ENCODE results near the gene OTOGL. TPM values are rescaled to one million over a fixed set of nuclear protein-coding genes. Genes with fewer than 3 reads are reported as not detected.
"Not testable (repeated sequence)": the region's sequence is repeated elsewhere in the genome, so short reads cannot be mapped to it uniquely, and the experiment has no call there.

OTOGL gene
- total RNA-seq, 2 donors from 2014 or later = not detected

- H3K9me3 Mint-ChIP-seq = no peaks in the 10 kb centered on the region
- no peaks in the 10 kb centered on the region for H3K36me3 Mint-ChIP-seq (ENCODE audit: low read depth)
- no peaks in the 10 kb centered on the region for H3K4me1 Mint-ChIP-seq
- H3K27me3 Mint-ChIP-seq = peaks cover 5% of the 10 kb centered on the region
- no peak for ATAC-seq (replicated peaks)
- no peak overlapping the region for H3K4me3 Mint-ChIP-seq
- no peak overlapping the region for H3K27ac Mint-ChIP-seq
Observed at GRCh38 chr12:80271780-80272179, 172.4 kb downstream of the OTOGL start.

GRCh38 chr12:80272387-80272915, 173.1 kb downstream of the OTOGL start:
- H3K9me3 Mint-ChIP-seq = no peaks in the 10 kb centered on the region
- H3K27me3 Mint-ChIP-seq = peaks cover 5% of the 10 kb centered on the region
- H3K4me3 Mint-ChIP-seq = no peak overlapping the region
- no peak for ATAC-seq (replicated peaks)
- H3K27ac Mint-ChIP-seq = no peak overlapping the region
- H3K4me1 Mint-ChIP-seq = no peaks in the 10 kb centered on the region
- H3K36me3 Mint-ChIP-seq (ENCODE audit: low read depth) = no peaks in the 10 kb centered on the region

GRCh38 chr12:80273144-80273543, 173.8 kb downstream of the OTOGL start:
- H3K4me3 Mint-ChIP-seq = no peak overlapping the region
- no peaks in the 10 kb centered on the region for H3K36me3 Mint-ChIP-seq (ENCODE audit: low read depth)
- no peak for ATAC-seq (replicated peaks)
- no peaks in the 10 kb centered on the region for H3K4me1 Mint-ChIP-seq
- no peak overlapping the region for H3K27ac Mint-ChIP-seq
- H3K9me3 Mint-ChIP-seq = no peaks in the 10 kb centered on the region
- peaks cover 5% of the 10 kb centered on the region for H3K27me3 Mint-ChIP-seq

GRCh38 chr12:80277732-80278131, 178.4 kb downstream of the OTOGL start:
- H3K27me3 Mint-ChIP-seq = peaks cover 5% of the 10 kb centered on the region
- H3K27ac Mint-ChIP-seq = no peak overlapping the region
- no peak for ATAC-seq (replicated peaks)
- H3K36me3 Mint-ChIP-seq (ENCODE audit: low read depth) = no peaks in the 10 kb centered on the region
- no peaks in the 10 kb centered on the region for H3K4me1 Mint-ChIP-seq
- H3K4me3 Mint-ChIP-seq = no peak overlapping the region
- H3K9me3 Mint-ChIP-seq = peaks cover 10% of the 10 kb centered on the region

GRCh38 chr12:80282226-80282625, 182.9 kb downstream of the OTOGL start:
- Mint-ChIP-seq H3K27ac (no peak overlapping the region), H3K27me3 (peaks cover 7% of the 10 kb centered on the region), H3K36me3 (ENCODE audit: low read depth) (no peaks in the 10 kb centered on the region), H3K4me3 (no peak overlapping the region), H3K9me3 (peaks cover 10% of the 10 kb centered on the region), H3K4me1 (no peaks in the 10 kb centered on the region)
- ATAC-seq (replicated peaks) = no peak

GRCh38 chr12:80282761-80283160, 183.4 kb downstream of the OTOGL start:
- Mint-ChIP-seq H3K27me3 (peaks cover 7% of the 10 kb centered on the region), H3K9me3 (peaks cover 10% of the 10 kb centered on the region), H3K36me3 (ENCODE audit: low read depth) (no peaks in the 10 kb centered on the region), H3K27ac (no peak overlapping the region), H3K4me1 (no peaks in the 10 kb centered on the region), H3K4me3 (no peak overlapping the region)
- ATAC-seq (replicated peaks) = no peak

- peaks cover 13% of the 10 kb centered on the region for H3K27me3 Mint-ChIP-seq
- H3K4me3 Mint-ChIP-seq = no peak overlapping the region
- no peaks in the 10 kb centered on the region for H3K9me3 Mint-ChIP-seq
- no peaks in the 10 kb centered on the region for H3K4me1 Mint-ChIP-seq
- no peaks in the 10 kb centered on the region for H3K36me3 Mint-ChIP-seq (ENCODE audit: low read depth)
- ATAC-seq (replicated peaks) = no peak
- H3K27ac Mint-ChIP-seq = no peak overlapping the region
Observed at GRCh38 chr12:80291108-80291754, 191.9 kb downstream of the OTOGL start.

GRCh38 chr12:80293347-80293746, 194.0 kb downstream of the OTOGL start:
- no peaks in the 10 kb centered on the region for H3K36me3 Mint-ChIP-seq (ENCODE audit: low read depth)

GRCh38 chr12:80293759-80294158, 194.4 kb downstream of the OTOGL start:
- ATAC-seq (replicated peaks) = no peak
- H3K4me3 Mint-ChIP-seq = no peak overlapping the region
- H3K9me3 Mint-ChIP-seq = no peaks in the 10 kb centered on the region
- H3K27ac Mint-ChIP-seq = no peak overlapping the region
- no peaks in the 10 kb centered on the region for H3K4me1 Mint-ChIP-seq
- peaks cover 5% of the 10 kb centered on the region for H3K27me3 Mint-ChIP-seq
- no peaks in the 10 kb centered on the region for H3K36me3 Mint-ChIP-seq (ENCODE audit: low read depth)

More at GRCh38 chr12:80293347-80293746, 194.0 kb downstream of the OTOGL start:
- Mint-ChIP-seq H3K4me1 (no peaks in the 10 kb centered on the region), H3K9me3 (no peaks in the 10 kb centered on the region), H3K27me3 (peaks cover 8% of the 10 kb centered on the region), H3K4me3 (no peak overlapping the region), H3K27ac (no peak overlapping the region)
- ATAC-seq (replicated peaks) = no peak

- no peaks in the 10 kb centered on the region for H3K4me1 Mint-ChIP-seq
- H3K4me3 Mint-ChIP-seq = no peak overlapping the region
- H3K27ac Mint-ChIP-seq = no peak overlapping the region
- no peaks in the 10 kb centered on the region for H3K9me3 Mint-ChIP-seq
- no peaks in the 10 kb centered on the region for H3K27me3 Mint-ChIP-seq
- no peaks in the 10 kb centered on the region for H3K36me3 Mint-ChIP-seq (ENCODE audit: low read depth)
- ATAC-seq (replicated peaks) = no peak
Observed at GRCh38 chr12:80299219-80299618, 199.9 kb downstream of the OTOGL start.

- H3K4me1 Mint-ChIP-seq = no peaks in the 10 kb centered on the region
- no peak overlapping the region for H3K4me3 Mint-ChIP-seq
- peak; percentile 60 for ATAC-seq (replicated peaks)
- H3K36me3 Mint-ChIP-seq (ENCODE audit: low read depth) = no peaks in the 10 kb centered on the region
- H3K9me3 Mint-ChIP-seq = no peaks in the 10 kb centered on the region
- H3K27me3 Mint-ChIP-seq = no peaks in the 10 kb centered on the region
- H3K27ac Mint-ChIP-seq = no peak overlapping the region
Observed at GRCh38 chr12:80299976-80300375, 200.6 kb downstream of the OTOGL start.

GRCh38 chr12:80307436-80307835, 208.1 kb downstream of the OTOGL start:
- not testable (repeated sequence) for H3K27me3 Mint-ChIP-seq; ATAC-seq (replicated peaks); H3K36me3 Mint-ChIP-seq (ENCODE audit: low read depth); H3K4me1 Mint-ChIP-seq; H3K4me3 Mint-ChIP-seq; H3K9me3 Mint-ChIP-seq; H3K27ac Mint-ChIP-seq

GRCh38 chr12:80313209-80313608, 213.9 kb downstream of the OTOGL start:
- no peak for ATAC-seq (replicated peaks)
- no peaks in the 10 kb centered on the region for H3K4me1 Mint-ChIP-seq
- no peaks in the 10 kb centered on the region for H3K27me3 Mint-ChIP-seq
- no peak overlapping the region for H3K4me3 Mint-ChIP-seq
- H3K9me3 Mint-ChIP-seq = no peaks in the 10 kb centered on the region
- no peaks in the 10 kb centered on the region for H3K36me3 Mint-ChIP-seq (ENCODE audit: low read depth)
- H3K27ac Mint-ChIP-seq = no peak overlapping the region

GRCh38 chr12:80314741-80315140, 215.4 kb downstream of the OTOGL start:
- Mint-ChIP-seq H3K36me3 (ENCODE audit: low read depth) (no peaks in the 10 kb centered on the region), H3K4me3 (no peak overlapping the region), H3K4me1 (no peaks in the 10 kb centered on the region), H3K9me3 (no peaks in the 10 kb centered on the region), H3K27ac (no peak overlapping the region), H3K27me3 (no peaks in the 10 kb centered on the region)
- ATAC-seq (replicated peaks) = no peak

- no peak overlapping the region for H3K27ac Mint-ChIP-seq
- no peaks in the 10 kb centered on the region for H3K4me1 Mint-ChIP-seq
- H3K9me3 Mint-ChIP-seq = no peaks in the 10 kb centered on the region
- no peak overlapping the region for H3K4me3 Mint-ChIP-seq
- no peaks in the 10 kb centered on the region for H3K36me3 Mint-ChIP-seq (ENCODE audit: low read depth)
- no peak for ATAC-seq (replicated peaks)
- H3K27me3 Mint-ChIP-seq = no peaks in the 10 kb centered on the region
Observed at GRCh38 chr12:80316222-80316621, 216.9 kb downstream of the OTOGL start.

GRCh38 chr12:80317307-80317706, 218.0 kb downstream of the OTOGL start:
- Mint-ChIP-seq H3K9me3 (no peaks in the 10 kb centered on the region), H3K36me3 (ENCODE audit: low read depth) (no peaks in the 10 kb centered on the region), H3K4me1 (no peaks in the 10 kb centered on the region), H3K27me3 (no peaks in the 10 kb centered on the region), H3K4me3 (no peak overlapping the region), H3K27ac (no peak overlapping the region)
- ATAC-seq (replicated peaks) = no peak

Measured in activated T-helper 17 cell treated with anti-CD3 and anti-CD28 coated beads, Interleukin-2, amount 50 U/mL, for 72 hours (primary cell).